ENCODE data around the gene DSCAML1. TPM values are rescaled to one million over a fixed set of nuclear protein-coding genes. Genes with fewer than 3 reads are reported as not detected.

DSCAML1 gene
- total RNA-seq, 4 donors from 2014 or later, result 0.54 to 1.8 (median 0.99) TPM

GRCh38 chr11:117470576-117470975 lies 326.4 kb downstream of the DSCAML1 start:
- Histone ChIP-seq H3K9me3 (no peaks in the 10 kb centered on the region), H3K4me1 (no peaks in the 10 kb centered on the region), H3K27ac (no peak overlapping the region), H3K4me3 (replicated peaks in 1 of 3) (no peak overlapping the region), H3K36me3 (no peaks in the 10 kb centered on the region), H3K27me3 (no peaks in the 10 kb centered on the region)
- TF ChIP-seq POLR2A (IDR thresholded peaks at IDR 0.05), result no peak
- no peak for TF ChIP-seq CTCF (IDR thresholded peaks at IDR 0.05)
- WGBS, 2 donors, result 87 to 90% methylated on average over 2 of the region's 2 CpGs
- intact Hi-C loops (cut with DNase I), result no loop called here
- no peak for DNase-seq

GRCh38 chr11:117468888-117469287 lies 328.1 kb downstream of the DSCAML1 start:
- Histone ChIP-seq H3K9me3 (no peaks in the 10 kb centered on the region), H3K36me3 (no peaks in the 10 kb centered on the region), H3K27me3 (no peaks in the 10 kb centered on the region), H3K27ac (no peak overlapping the region), H3K4me1 (no peaks in the 10 kb centered on the region), H3K4me3 (replicated peaks in 1 of 3) (no peak overlapping the region)
- intact Hi-C loops (cut with DNase I), result no loop called here
- 79 to 81% methylated on average over 4 of the region's 4 CpGs for WGBS, 2 donors
- no peak for DNase-seq
- TF ChIP-seq POLR2A (IDR thresholded peaks at IDR 0.05) (no peak), CTCF (IDR thresholded peaks at IDR 0.05) (no peak)

- Histone ChIP-seq H3K4me1 (no peaks in the 10 kb centered on the region), H3K9me3 (no peaks in the 10 kb centered on the region), H3K36me3 (no peaks in the 10 kb centered on the region), H3K27ac (no peak overlapping the region), H3K27me3 (no peaks in the 10 kb centered on the region), H3K4me3 (replicated peaks in 1 of 3) (no peak overlapping the region)
- WGBS, 2 donors, result 83 to 84% methylated on average over 5 of the region's 5 CpGs
- no peak for TF ChIP-seq CTCF (IDR thresholded peaks at IDR 0.05)
- TF ChIP-seq POLR2A (IDR thresholded peaks at IDR 0.05), result no peak
- intact Hi-C loops (cut with DNase I), result no loop called here
- no peak for DNase-seq
Measured at GRCh38 chr11:117467770-117468169, 329.2 kb downstream of the DSCAML1 start.

- H3K36me3 ChIP-seq, result no peaks in the 10 kb centered on the region
- no peak overlapping the region for H3K27ac ChIP-seq
- H3K9me3 ChIP-seq, result no peaks in the 10 kb centered on the region
- intact Hi-C loops (cut with DNase I), result no loop called here
- H3K4me3 ChIP-seq (replicated peaks in 1 of 3), result no peak overlapping the region
- TF ChIP-seq CTCF (IDR thresholded peaks at IDR 0.05), result no peak
- no peak for TF ChIP-seq POLR2A (IDR thresholded peaks at IDR 0.05)
- DNase-seq, result no peak
- H3K27me3 ChIP-seq, result no peaks in the 10 kb centered on the region
- WGBS, 2 donors, result 83 to 95% methylated on average over 12 to 14 of the region's 14 CpGs
- H3K4me1 ChIP-seq, result no peaks in the 10 kb centered on the region
Measured at GRCh38 chr11:117466966-117467365, 330.1 kb downstream of the DSCAML1 start.

GRCh38 chr11:117465236-117465997 lies 331.6 kb downstream of the DSCAML1 start:
- Histone ChIP-seq H3K27me3 (no peaks in the 10 kb centered on the region), H3K27ac (no peak overlapping the region), H3K9me3 (no peaks in the 10 kb centered on the region), H3K36me3 (no peaks in the 10 kb centered on the region), H3K4me1 (no peaks in the 10 kb centered on the region), H3K4me3 (replicated peaks in 1 of 3) (no peak overlapping the region)
- 83 to 87% methylated on average over 14 of the region's 14 CpGs for WGBS, 2 donors
- DNase-seq, result no peak
- no peak for TF ChIP-seq CTCF (IDR thresholded peaks at IDR 0.05)
- TF ChIP-seq POLR2A (IDR thresholded peaks at IDR 0.05), result no peak
- intact Hi-C loops (cut with DNase I), result no loop called here
